Activated gamma-delta T cell treated with anti-CD3 and anti-CD28 coated beads, Interleukin-2, amount 50 U/mL, for 16 hours (primary cell): ENCODE results near the gene ELK1.
"Not testable (repeated sequence)": the region's sequence is repeated elsewhere in the genome, so short reads cannot be mapped to it uniquely, and the experiment has no call there.

Experiments
- DNase-seq: peaks from one replicate; pipeline ENCODE4 v3.0.0-alpha.2; 2020; ENCODE audit warnings: low read depth

ELK1 gene

DNA sequence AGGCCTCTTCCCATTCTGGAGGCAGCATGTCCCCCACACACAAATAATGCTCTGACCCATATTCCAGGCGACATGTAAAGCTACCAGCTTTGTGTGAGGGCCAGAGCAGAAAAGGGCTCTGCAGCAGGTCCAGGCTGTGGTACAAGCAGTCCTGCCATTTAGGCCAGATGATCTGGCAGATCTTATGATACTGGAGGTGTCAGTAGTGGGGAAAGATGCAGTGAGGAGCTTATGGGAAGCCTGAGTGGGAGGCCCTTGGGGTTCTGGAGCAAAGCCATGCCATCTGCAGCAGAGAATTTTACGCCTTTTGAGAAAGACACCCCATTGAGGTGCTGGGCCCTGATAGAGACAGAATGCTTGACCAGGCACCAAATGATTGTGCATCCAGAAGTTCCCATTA lies 38.4 kb downstream of the ELK1 start:
- no peak for DNase-seq

DNA sequence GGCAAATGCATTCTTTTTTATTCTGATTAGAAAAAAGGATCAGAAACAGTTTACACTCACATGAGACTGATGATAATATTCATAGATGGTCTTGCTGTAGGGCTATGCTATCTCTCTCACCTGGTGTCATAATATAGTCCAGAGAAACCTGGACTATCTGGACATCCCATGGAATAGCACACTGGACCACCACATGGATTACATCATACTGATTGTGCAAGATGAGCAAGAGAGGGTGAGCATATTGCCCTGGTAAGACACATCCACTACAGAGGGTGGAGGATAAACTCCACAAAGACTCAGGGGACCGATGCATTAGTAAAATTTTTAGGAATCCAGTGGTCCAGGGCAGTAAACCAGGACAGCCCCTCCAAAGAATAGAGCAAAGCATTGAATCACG lies 38.9 kb downstream of the ELK1 start:
- DNase-seq, result no peak

- no peak for DNase-seq
Observed at GRCh38 chrX:47610511-47610910, 39.9 kb downstream of the ELK1 start.

DNA sequence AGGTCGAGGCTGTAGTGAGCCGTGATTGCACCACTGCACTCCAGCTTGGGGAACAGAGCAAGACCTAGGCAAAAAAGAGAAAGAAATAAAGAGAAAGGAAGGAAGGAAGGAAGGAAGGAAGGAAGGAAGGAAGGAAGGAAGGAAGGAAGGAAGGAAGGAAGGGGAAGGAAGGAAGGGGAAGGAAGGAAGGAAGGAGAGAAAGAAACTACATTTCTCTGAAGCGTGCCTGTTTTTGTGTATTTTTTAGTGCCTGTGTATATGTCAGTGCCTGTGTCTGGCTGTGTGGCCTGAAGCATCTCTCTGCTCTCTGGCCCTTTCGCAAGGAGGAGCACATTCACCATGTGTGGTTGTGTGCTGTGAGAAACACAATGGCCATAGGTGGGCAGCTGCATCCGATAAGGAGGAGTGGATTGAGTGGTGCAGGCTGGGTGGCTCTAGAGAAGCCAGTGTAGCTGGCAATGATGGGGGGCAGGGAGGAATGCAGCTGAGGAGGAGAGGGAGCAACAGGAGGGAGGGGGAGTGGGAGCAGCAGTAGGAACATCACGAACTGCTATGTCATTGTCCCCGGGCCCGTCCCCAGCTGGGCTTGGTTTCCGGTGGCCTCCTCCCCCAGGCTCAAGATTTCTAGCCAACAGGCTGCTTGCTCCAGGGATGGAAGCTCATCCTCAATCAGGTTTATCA lies 42.1 kb downstream of the ELK1 start:
- DNase-seq, result no peak

DNA sequence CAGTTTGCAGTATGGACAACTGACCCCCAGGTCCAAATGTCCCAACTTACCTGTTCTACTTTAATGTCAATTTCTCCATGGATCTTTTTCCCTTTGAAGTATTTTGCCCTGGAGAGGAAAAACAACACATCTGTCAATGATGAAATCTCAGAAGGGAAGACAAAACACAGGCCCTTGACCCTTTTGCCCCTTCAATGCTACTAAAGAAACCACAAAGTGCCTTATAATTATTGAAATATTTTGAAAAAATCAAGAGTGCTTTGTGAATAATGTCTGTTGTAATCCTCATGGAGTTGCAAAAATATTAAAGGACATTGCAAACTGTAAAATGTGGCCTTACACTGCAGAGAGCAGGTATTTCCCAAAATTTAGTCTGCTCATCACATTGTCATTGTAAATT lies 43.3 kb downstream of the ELK1 start:
- no peak for DNase-seq

GRCh38 chrX:47605024-47605423 lies 45.3 kb downstream of the ELK1 start:
- no peak for DNase-seq

DNA sequence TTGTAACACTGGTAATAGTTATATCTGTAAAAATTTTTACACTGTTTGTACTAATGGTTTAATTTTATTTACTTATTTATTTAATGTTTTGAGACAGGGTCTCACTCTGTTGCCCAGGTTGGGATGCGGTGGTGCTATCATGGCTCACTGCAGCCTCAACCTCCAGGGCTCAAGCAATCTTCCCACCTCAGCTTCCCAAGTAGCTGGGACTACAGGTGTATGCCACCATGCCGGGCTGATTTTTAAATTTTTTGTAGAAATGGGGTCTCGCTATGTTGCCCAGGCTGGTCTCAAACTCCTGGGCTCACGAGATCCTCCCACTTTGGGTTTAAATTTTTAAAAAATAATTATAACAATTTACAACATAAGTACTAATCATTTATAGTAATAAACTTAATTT lies 47.2 kb downstream of the ELK1 start:
- DNase-seq, result not testable (repeated sequence)

GRCh38 chrX:47597222-47597621 lies 53.1 kb downstream of the ELK1 start:
- no peak for DNase-seq

- DNase-seq, result no peak
Observed at GRCh38 chrX:47596256-47596655, 54.1 kb downstream of the ELK1 start.

- DNase-seq, result no peak
Observed at GRCh38 chrX:47595716-47596251, 54.6 kb downstream of the ELK1 start.

DNA sequence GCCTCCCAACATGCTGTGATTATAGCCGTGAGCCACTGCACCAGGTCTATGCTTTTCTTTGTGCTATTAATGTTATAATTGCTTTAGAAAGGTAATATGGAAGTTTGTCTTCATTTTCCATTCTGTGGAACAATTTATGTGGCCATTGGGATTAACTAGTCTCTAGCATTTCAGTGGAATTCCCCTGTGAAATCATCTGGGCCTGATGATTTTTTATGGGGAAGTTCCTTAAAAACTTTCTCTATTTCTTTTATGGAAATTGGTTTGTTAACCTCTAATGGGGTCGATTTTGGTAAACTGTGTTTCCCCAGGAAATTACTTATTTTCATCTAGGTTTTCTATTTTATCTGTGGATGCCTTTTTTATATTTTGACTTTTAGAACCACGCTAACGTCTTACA lies 56.8 kb downstream of the ELK1 start:
- no peak for DNase-seq

DNA sequence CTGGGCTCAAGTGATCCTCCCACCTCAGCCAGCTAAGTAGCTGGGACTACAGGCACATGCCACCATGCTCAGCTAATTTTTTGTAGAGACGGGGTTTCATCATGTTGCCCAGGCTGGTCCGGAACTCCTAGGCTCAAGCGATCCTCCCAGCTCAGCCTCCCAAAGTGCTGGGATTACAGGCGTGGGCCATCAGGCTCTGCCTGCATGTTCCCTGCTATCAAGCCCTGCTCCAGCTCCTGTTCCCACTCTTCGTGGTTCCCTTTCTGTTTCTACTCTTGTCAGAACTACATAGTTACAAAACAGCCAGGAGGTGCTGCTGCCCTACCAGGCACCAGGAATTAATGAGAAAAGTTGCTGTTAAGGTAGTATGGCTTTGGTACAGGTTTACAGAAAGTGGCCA lies 59.4 kb downstream of the ELK1 start:
- DNase-seq, result no peak

- no peak for DNase-seq
Observed at GRCh38 chrX:47587906-47588735, 62.2 kb downstream of the ELK1 start.

DNA sequence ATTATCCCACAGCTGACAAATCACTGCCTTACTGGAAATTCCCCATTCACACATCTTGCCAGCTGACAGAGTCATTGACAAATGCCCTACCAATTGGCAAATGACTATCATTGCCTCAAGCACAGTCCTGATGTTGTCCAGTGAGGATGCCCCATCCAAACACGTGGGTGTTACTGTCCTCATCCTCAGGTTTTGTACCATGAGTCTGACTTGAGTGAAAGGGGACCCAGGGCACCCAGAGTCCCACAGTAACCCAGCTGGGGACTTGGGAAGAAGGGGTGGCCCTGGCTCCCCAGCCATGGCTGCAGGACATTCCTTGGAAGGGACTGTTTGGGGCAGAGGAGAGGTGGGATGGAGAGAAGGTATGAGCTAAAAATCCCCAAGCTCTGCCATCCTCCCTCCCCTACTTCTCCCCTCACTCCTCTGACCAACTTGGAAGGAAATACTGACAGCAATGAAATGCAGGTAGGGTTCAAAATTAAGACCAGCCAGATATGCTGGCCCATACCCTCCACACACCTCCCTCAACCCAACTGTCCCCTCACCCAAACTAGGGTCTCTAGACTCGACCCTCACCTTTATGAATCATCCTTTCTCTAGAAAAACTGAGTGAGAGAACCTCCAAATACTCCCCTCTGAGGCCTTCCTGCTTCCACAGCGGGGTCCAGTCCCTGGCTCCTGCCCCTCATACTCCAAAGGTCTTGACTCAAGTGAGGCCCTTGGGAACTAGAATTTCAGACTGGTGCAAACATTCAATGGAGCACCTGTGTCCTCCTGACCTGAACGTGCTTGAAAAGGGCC lies 63.1 kb downstream of the ELK1 start:
- DNase-seq, result no peak

DNA sequence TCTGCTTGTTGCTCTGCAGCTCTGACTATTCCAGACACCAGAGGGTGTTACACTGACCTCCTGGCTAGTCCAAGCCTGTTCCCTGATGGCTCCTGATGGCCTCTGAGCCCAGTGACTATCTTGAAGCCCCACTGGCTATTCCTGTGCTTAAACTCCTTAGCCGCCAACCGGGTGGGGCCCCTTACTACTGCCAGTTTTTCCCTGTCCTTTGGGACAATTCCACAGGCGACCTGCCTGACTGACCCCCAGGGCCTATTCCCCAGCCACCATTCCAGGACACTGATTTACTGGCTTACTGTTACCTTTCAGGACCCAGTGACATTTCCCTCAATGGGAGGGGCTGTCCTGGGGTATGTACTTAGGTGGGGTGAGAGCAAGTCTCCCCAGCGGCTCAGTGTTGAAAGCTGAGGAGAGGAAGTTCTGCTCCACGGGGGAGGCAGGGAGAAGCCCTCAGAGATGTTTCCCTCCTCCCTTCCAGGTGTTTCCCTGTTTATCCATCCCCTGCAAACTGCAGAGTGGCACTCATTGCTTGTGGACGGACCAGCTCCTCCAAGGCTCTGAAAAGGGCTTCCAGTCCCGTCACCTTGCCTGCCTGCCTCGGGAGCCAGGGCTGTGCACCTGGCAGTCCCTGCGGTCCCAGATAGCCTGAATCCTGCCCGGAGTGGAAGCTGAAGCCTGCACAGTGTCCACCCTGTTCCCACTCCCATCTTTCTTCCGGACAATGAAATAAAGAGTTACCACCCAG lies 64.1 kb downstream of the ELK1 start:
- no peak for DNase-seq
